Gastrocnemius medialis (tissue), 4 donors: ENCODE results near the gene CDK10.

Source experiments
- POLR2A ChIP-seq, 2 donors: fragments of 450-650 bp; IDR thresholded peaks; one replicate each; pipeline ENCODE4 v1.6.1; 2017; ENCODE audit warnings: antibody characterized with exemption in 2 of 2, mild to moderate bottlenecking in 2 of 2, moderate library complexity in 2 of 2
- TF ChIP-seq, protein P1 (sequence below), 5 experiments: fragments of 450-650 bp in 3 of 5; fragments of 200-600 bp in 2 of 5; sonication (generic) in 2 of 5; IDR thresholded peaks in 4 of 5; conservative IDR thresholded peaks in 1 of 5; 1 replicate in 4 of 5; 2 replicates in 1 of 5; pipeline ENCODE4 v1.5.1; 2016 to 2019; ENCODE audit warnings: antibody characterized with exemption in 5 of 5, mild to moderate bottlenecking in 3 of 5, moderate library complexity in 3 of 5

DNA sequence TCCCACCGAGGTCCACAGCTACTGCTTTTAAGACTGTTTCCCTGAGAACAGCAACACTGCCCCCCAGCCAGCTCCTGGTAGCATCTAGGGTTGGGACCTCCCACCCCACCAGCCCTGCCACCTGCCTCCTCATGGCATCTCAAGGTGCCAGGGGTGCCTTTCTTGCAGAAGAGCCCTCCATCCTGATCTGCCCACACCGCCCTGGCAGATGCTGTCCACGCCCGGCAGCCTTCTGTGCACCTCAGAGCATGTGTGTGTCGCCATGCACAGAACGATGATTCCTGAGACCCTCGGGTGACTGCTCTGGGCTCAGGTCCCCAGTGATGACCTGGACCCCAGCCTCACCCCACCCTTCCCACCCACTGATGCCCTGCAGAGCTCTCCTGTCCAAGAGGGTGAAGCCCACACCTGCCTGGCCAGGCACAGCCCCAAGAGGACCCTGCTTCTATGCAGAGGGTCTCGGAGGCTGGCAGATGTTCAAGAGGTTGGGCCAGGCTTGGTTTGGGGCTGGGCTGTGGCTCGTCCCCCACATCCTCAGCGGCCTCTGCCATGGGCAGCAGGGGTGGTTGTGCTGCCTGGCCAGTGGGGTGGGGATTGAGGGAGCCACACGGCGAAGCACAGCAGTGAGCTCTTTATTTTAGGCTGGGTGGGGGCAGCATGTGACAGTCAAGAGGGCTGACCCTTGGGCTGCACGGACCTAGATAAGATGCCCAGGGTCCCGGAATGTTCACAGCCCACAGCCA, 20.2 kb downstream of the CDK10 start:
- no peak for TF ChIP-seq POLR2A (IDR thresholded peaks at IDR 0.05)
- TF ChIP-seq, protein P1, sequence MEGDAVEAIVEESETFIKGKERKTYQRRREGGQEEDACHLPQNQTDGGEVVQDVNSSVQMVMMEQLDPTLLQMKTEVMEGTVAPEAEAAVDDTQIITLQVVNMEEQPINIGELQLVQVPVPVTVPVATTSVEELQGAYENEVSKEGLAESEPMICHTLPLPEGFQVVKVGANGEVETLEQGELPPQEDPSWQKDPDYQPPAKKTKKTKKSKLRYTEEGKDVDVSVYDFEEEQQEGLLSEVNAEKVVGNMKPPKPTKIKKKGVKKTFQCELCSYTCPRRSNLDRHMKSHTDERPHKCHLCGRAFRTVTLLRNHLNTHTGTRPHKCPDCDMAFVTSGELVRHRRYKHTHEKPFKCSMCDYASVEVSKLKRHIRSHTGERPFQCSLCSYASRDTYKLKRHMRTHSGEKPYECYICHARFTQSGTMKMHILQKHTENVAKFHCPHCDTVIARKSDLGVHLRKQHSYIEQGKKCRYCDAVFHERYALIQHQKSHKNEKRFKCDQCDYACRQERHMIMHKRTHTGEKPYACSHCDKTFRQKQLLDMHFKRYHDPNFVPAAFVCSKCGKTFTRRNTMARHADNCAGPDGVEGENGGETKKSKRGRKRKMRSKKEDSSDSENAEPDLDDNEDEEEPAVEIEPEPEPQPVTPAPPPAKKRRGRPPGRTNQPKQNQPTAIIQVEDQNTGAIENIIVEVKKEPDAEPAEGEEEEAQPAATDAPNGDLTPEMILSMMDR (IDR thresholded peaks at IDR 0.05 in 4 of 5, conservative IDR thresholded peaks at IDR 0.05 in 1 of 5): no peak
